AG04449 (cell line): Measurements from ENCODE around the gene ZDHHC6.
"Not testable (repeated sequence)": the region's sequence is repeated elsewhere in the genome, so short reads cannot be mapped to it uniquely, and the experiment has no call there.

Experiments
- CTCF ChIA-PET: fragments of 350-600 bp; formaldehyde crosslinking; extraction: SDS; loops from one replicate; lab custom pipeline; 2021; ENCODE audit warnings: antibody characterized with exemption; lab: Yijun Ruan, JAX
- POLR2A ChIA-PET: fragments of 400-600, 350-600 bp; formaldehyde crosslinking; extraction: SDS; loops from one replicate; lab custom pipeline; 2020; ENCODE audit warnings: antibody characterized with exemption, inconsistent platforms; lab: Yijun Ruan, JAX
- DNase-seq: peaks from one replicate; pipeline ENCODE4 v3.0.0-alpha.2; 2010; ENCODE audit warnings: low read depth, low spot score
- H3K4me3 ChIP-seq: 2 replicates; pipeline ENCODE4 v1.5.1; 2011; ENCODE audit warnings: low read depth, mild to moderate bottlenecking, control low read depth, low read length
- TF ChIP-seq, protein P1 (sequence below): IDR thresholded peaks from one replicate; pipeline ENCODE4 v1.5.1; 2011; ENCODE audit warnings: mild to moderate bottlenecking, moderate library complexity, low read length, control low read depth, inconsistent platforms; ENCODE audit not compliant: insufficient read depth; ENCODE audit errors: missing control alignments

The ZDHHC6 gene

GRCh38 chr10:112421731-112422130, 25.0 kb downstream of the ZDHHC6 start:
- H3K4me3 ChIP-seq: no peak overlapping the region
- DNase-seq: no peak
- TF ChIP-seq, protein P1, sequence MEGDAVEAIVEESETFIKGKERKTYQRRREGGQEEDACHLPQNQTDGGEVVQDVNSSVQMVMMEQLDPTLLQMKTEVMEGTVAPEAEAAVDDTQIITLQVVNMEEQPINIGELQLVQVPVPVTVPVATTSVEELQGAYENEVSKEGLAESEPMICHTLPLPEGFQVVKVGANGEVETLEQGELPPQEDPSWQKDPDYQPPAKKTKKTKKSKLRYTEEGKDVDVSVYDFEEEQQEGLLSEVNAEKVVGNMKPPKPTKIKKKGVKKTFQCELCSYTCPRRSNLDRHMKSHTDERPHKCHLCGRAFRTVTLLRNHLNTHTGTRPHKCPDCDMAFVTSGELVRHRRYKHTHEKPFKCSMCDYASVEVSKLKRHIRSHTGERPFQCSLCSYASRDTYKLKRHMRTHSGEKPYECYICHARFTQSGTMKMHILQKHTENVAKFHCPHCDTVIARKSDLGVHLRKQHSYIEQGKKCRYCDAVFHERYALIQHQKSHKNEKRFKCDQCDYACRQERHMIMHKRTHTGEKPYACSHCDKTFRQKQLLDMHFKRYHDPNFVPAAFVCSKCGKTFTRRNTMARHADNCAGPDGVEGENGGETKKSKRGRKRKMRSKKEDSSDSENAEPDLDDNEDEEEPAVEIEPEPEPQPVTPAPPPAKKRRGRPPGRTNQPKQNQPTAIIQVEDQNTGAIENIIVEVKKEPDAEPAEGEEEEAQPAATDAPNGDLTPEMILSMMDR: no peak
- ChIA-PET POLR2A (no interaction called here), CTCF (no interaction called here)

- DNase-seq: no peak
- H3K4me3 ChIP-seq: no peak overlapping the region
- TF ChIP-seq, protein P1: no peak
- ChIA-PET POLR2A (no interaction called here), CTCF (interaction anchor here (1.3 kb wide), 1 partner anchor 23 kb away, joined by 3 read pairs; no protein-coding TSS in a partner anchor)
Observed at GRCh38 chr10:112412696-112413095, 34.0 kb downstream of the ZDHHC6 start.

- DNase-seq: no peak
- TF ChIP-seq, protein P1: no peak
- ChIA-PET CTCF (no interaction called here), POLR2A (no interaction called here)
- no peak overlapping the region for H3K4me3 ChIP-seq
Observed at GRCh38 chr10:112409755-112410154, 37.0 kb downstream of the ZDHHC6 start.

DNA sequence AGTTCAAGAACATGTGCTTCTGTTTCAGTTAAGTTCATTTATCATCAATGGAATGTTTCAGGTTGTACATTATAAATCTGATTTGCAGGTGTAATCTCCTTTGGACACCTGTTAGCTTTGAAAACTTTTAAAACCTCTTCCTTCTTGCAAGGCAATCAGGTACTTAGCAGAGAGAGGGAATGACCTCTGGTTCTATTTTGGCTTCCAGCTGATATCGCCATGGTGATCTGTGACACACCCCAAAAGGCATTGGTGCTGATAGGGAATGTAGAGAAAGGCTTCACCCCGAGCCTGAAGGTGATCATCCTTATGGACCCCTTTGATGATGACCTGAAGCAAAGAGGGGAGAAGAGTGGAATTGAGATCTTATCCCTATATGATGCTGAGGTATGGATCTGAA, 37.4 kb downstream of the ZDHHC6 start:
- POLR2A ChIA-PET: no interaction called here
- H3K4me3 ChIP-seq: no peak overlapping the region
- no peak for DNase-seq
- CTCF ChIA-PET: no interaction called here
- TF ChIP-seq, protein P1: no peak

GRCh38 chr10:112407696-112408095, 39.0 kb downstream of the ZDHHC6 start:
- TF ChIP-seq, protein P1: no peak
- no peak for DNase-seq
- H3K4me3 ChIP-seq: no peak overlapping the region
- CTCF ChIA-PET: no interaction called here
- POLR2A ChIA-PET: no interaction called here

GRCh38 chr10:112406806-112407205, 39.9 kb downstream of the ZDHHC6 start:
- CTCF ChIA-PET: not testable (repeated sequence)

DNA sequence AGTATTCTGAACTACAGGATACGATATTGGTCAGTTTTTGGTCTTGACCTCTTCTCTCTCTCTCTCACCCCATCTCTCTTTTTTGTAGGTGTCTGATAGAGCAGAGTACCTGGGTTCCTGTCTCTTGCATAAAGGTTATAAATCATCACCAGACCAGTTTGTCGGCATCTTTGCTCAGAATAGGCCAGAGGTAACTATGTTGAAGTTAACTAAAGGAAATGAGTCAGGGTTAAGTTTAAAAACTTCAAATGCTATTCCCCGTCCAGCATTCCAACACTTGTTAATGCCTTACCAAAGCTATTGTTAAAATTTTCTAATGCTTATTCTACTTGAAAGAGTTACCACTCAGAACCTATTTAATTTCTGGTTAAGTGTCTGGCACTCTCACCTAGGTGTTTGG, 42.1 kb downstream of the ZDHHC6 start:
- TF ChIP-seq, protein P1: no peak
- CTCF ChIA-PET: interaction anchor here (0.5 kb wide), 1 partner anchor 45 kb away, joined by 3 read pairs; no protein-coding TSS in a partner anchor
- POLR2A ChIA-PET: no interaction called here
- no peak overlapping the region for H3K4me3 ChIP-seq
- DNase-seq: no peak

More at GRCh38 chr10:112406806-112407205, 39.9 kb downstream of the ZDHHC6 start:
- DNase-seq, H3K4me3 ChIP-seq, POLR2A ChIA-PET: not testable (repeated sequence)
